ENCODE measurements around the gene MRPL45. TPM values are rescaled to one million over a fixed set of nuclear protein-coding genes. Genes with fewer than 3 reads are reported as not detected.

MRPL45 gene
- total and polyA plus RNA-seq, 9 of the 15 experiments (the other 6 are each of a cell fraction or from before 2014, with no cell fraction given), result 48.4 to 228 (median 76.8) TPM

DNA sequence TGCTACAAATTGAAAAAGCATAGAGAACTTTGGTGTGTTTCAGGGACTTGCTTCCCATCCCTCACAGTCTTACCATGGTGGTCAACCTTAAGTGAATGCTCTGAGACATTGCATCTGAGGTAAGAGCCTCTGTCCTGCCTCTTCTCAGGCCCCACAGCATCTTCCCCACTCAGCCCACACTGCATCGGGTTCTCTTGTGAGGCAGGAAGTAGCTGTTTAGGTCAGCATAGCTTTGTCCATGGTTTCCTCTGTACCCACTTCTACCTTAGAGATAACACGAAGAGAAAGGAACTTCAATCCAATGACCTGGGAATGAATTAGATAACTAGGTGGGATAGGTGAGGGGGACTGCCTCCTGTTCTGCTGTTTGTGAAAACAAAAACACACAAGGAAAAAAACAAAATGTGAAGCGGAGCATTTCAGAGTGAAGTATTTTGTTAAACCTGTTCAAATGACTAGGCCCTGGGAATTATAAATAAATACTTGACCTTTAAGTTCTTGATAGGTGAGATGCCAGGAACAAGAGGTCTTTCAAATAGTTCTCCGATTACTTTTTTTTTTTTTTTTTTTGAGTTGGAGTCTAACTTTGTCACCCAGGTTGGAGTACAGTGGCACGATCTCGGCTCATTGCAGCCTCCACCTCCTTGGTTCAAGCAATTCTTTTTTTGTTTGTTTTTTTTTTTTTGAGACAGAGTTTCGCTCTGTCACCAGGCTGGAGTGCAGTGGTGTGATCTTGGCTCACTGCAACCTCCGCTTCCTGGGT, 72.3 kb downstream of the MRPL45 start:
- POLR2A ChIA-PET, result interaction anchor here (2.0 kb wide), 1 partner anchor 10 kb away, joined by 5 read pairs; no protein-coding TSS in a partner anchor
- Histone ChIP-seq H3K4me3 (no peak overlapping the region), H3K27me3 (ENCODE audit: control insufficient read depth in 2 of 2, insufficient read depth in 2 of 2, low read length in 2 of 2) (no peaks in the 10 kb centered on the region), H3K36me3 (ENCODE audit: control insufficient read depth, insufficient read depth, low read length) (peaks cover 44% of the 10 kb centered on the region; the same call in 1 of the 3 replicates), H3K9ac (ENCODE audit: insufficient read depth in 1 of 2, low read depth in 2 of 2, low read length in 2 of 2) (no peak overlapping the region), H2AFZ (ENCODE audit: low read depth, low read length) (no peak overlapping the region), H3K4me1 (replicated peaks in 1 of 2; ENCODE audit: control insufficient read depth in 2 of 2, insufficient read depth in 2 of 2, low read length in 2 of 2) (no peaks in the 10 kb centered on the region), H3K4me2 (ENCODE audit: insufficient read depth, low read length) (no peak overlapping the region), H3K9me3 (replicated peaks; ENCODE audit: control insufficient read depth, insufficient read depth, low read depth, low read length) (no peaks in the 10 kb centered on the region), H3K79me2 (ENCODE audit: control insufficient read depth, insufficient read depth, low read length) (no peaks in the 10 kb centered on the region), H3K27ac (ENCODE audit: extremely low read depth, low read depth, low read length) (no peak overlapping the region), H4K20me1 (replicated peaks; ENCODE audit: control insufficient read depth, insufficient read depth, low read length) (no peaks in the 10 kb centered on the region; the same call in 1 of the 2 replicates), H3K9me1 (ENCODE audit: control insufficient read depth, insufficient read depth, low read length) (no peaks in the 10 kb centered on the region)
- intact Hi-C loops (cut with micrococcal nuclease), result no loop called here
- CTCF ChIA-PET (ENCODE audit: low intra/inter-chr PET ratio), result no interaction called here
- DNase-seq (ENCODE audit: extremely low read depth in 1 of 4, low spot score in 3 of 4) (no peak), ATAC-seq (no peak), FAIRE-seq (no peak)
- 78% methylated on average over 7 of the region's 8 CpGs for WGBS (ENCODE audit: insufficient coverage, low coverage, missing lambda C conversion rate)
- BruUV-seq (replicated peaks), result no TSS peak
- in situ Hi-C loops (cut with MboI), result no loop called here
- TF ChIP-seq, protein P1, sequence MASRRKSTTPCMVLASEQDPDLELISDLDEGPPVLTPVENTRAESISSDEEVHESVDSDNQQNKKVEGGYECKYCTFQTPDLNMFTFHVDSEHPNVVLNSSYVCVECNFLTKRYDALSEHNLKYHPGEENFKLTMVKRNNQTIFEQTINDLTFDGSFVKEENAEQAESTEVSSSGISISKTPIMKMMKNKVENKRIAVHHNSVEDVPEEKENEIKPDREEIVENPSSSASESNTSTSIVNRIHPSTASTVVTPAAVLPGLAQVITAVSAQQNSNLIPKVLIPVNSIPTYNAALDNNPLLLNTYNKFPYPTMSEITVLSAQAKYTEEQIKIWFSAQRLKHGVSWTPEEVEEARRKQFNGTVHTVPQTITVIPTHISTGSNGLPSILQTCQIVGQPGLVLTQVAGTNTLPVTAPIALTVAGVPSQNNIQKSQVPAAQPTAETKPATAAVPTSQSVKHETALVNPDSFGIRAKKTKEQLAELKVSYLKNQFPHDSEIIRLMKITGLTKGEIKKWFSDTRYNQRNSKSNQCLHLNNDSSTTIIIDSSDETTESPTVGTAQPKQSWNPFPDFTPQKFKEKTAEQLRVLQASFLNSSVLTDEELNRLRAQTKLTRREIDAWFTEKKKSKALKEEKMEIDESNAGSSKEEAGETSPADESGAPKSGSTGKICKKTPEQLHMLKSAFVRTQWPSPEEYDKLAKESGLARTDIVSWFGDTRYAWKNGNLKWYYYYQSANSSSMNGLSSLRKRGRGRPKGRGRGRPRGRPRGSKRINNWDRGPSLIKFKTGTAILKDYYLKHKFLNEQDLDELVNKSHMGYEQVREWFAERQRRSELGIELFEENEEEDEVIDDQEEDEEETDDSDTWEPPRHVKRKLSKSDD (conservative IDR thresholded peaks at IDR 0.05; ENCODE audit: low read length), result no peak
- no peak for TF ChIP-seq DDX20 (tag; IDR thresholded peaks at IDR 0.05; ENCODE audit: low read depth)
- no peak for TF ChIP-seq HDAC1 (IDR thresholded peaks at IDR 0.05)
- no peak for TF ChIP-seq ZNF407 (IDR thresholded peaks at IDR 0.05; ENCODE audit: low read depth)
- no peak for TF ChIP-seq HNRNPLL (IDR thresholded peaks at IDR 0.05; ENCODE audit: low read depth, low read length, poor library complexity, severe bottlenecking)
- TF ChIP-seq, protein P2, sequence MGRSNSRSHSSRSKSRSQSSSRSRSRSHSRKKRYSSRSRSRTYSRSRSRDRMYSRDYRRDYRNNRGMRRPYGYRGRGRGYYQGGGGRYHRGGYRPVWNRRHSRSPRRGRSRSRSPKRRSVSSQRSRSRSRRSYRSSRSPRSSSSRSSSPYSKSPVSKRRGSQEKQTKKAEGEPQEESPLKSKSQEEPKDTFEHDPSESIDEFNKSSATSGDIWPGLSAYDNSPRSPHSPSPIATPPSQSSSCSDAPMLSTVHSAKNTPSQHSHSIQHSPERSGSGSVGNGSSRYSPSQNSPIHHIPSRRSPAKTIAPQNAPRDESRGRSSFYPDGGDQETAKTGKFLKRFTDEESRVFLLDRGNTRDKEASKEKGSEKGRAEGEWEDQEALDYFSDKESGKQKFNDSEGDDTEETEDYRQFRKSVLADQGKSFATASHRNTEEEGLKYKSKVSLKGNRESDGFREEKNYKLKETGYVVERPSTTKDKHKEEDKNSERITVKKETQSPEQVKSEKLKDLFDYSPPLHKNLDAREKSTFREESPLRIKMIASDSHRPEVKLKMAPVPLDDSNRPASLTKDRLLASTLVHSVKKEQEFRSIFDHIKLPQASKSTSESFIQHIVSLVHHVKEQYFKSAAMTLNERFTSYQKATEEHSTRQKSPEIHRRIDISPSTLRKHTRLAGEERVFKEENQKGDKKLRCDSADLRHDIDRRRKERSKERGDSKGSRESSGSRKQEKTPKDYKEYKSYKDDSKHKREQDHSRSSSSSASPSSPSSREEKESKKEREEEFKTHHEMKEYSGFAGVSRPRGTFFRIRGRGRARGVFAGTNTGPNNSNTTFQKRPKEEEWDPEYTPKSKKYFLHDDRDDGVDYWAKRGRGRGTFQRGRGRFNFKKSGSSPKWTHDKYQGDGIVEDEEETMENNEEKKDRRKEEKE (IDR thresholded peaks at IDR 0.05; ENCODE audit: borderline replicate concordance in 1 of 2, control insufficient read depth in 1 of 2, low read depth in 2 of 2, low read length in 1 of 2), result no peak

Data from K562 (cell line).